NOMO-1 treated with DMSO at 0.1 percent for 48 hours (cell line): Measurements from ENCODE around the gene CYP3A5.

ENCODE experiments used
- DNase-seq: peaks from one replicate; lab custom pipeline; 2025; ENCODE audit not compliant: unreplicated experiment; lab: John Stamatoyannopoulos, UW

Gene CYP3A5

GRCh38 chr7:99643464-99643863, 36.3 kb downstream of the CYP3A5 start:
- DNase-seq: no peak

- DNase-seq: peak; percentile 64
Measured at GRCh38 chr7:99642027-99642426, 37.8 kb downstream of the CYP3A5 start.

DNA sequence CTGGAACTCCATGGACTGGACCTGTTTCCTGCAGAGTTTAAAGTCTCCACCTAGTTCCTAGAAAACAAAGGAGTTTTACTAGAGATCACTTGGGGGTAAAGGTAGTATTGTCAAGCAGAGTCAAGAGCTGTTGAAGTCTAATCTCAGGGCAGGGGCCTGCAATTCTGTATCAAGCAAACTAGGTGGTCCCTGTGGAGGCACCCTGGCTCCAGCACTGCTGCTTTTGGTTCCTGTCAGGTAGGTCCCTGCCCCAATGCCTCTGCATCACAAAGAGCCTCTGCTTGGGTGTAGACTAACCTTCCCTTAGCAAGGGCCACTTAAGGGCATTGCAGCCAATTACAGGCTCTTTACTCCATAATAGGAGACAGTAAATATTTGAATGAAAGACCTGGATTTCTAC, 40.5 kb downstream of the CYP3A5 start:
- no peak for DNase-seq

- no peak for DNase-seq
Measured at GRCh38 chr7:99638731-99639130, 41.1 kb downstream of the CYP3A5 start.

- DNase-seq: peak; percentile 18
Measured at GRCh38 chr7:99637414-99637813, 42.4 kb downstream of the CYP3A5 start.

DNA sequence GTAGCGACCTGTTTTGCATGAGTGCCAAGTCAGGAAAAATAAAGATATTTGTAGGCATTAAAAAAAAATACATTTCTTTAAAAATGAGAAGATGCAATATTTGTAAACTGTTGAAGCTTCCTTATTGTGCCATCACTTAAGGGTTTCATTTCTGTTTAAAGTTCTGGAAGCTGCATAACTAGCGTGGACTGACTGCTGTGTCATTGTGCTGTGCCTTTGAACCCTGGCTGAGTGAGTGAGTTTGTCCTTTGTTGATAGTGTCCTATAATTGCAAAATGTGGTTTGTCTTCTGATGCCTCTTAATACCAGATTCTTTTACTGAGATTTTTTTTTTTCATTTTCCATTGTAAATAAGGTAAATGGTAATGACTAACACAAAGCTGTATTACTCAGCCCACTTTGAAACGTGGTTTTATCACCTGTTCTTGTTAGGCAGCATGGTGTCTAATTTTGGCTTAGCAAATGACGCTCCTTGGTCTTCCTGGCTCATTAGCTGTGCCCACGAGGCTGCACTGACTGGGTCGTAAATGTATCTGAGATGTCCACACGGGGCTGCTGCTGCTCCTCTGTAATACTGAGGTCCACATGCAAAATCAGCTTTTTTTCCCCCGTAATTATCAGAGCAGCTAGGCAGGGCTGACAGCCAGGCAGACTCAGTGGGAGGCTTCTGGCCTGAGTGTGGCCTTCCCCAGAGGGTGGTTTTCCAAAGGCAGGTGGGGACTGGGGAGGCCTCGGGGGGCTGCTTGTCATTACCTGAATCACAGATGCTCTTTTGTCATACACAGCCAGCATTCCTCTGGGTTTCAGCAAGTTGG, 48.3 kb downstream of the CYP3A5 start:
- peak; percentile 36 for DNase-seq

- no peak for DNase-seq
Measured at GRCh38 chr7:99629643-99630042, 50.2 kb downstream of the CYP3A5 start.

DNA sequence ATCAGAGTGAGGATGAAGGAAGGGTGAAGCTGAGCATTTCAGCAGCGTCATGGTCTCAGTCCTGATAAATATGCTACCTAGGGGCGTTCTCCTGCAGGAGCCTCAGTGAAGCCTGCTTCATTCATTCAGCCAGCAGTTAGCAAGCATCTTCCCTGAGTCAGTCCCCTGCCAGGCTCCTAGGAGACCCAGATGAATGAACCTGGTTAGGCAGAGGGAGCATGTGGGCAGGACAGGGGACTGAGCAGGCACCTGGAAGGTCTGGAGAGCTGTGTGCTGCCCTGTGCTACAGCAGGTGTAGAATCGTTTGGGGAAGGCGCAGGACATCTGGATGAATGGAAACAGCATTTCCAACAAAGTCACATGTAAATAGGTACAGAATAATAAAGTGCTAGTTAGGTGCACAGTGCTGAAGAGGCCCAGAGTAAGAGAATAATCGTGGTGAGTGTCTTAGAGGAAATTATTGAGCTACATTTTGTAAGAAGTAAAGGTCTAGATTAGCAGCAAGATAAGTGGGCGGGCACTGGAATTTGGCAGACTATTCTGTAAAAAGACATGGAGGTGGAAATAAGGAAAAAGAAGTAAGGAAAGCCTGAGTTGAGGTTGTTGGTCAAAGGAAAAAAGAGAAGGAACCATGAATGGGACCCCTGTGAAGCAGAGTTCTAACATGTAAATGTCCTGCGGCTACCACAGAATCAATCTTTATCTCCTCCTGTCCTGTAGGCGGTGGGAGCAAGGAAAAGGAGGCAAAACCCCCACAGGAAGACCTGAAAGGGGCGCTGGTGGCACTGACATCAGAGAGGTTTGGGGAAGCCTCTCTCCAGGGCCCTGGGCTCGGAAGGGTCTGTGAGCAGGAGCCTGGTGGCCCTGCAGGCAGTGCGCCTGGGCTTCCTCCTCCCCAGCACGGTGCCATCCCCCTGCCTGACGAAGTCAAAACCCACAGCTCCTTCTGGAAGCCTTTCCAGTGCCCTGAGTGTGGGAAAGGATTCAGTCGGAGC, 51.0 kb downstream of the CYP3A5 start:
- DNase-seq: no peak

GRCh38 chr7:99627513-99627912, 52.3 kb downstream of the CYP3A5 start:
- no peak for DNase-seq

GRCh38 chr7:99626661-99627060, 53.1 kb downstream of the CYP3A5 start:
- DNase-seq: no peak

DNA sequence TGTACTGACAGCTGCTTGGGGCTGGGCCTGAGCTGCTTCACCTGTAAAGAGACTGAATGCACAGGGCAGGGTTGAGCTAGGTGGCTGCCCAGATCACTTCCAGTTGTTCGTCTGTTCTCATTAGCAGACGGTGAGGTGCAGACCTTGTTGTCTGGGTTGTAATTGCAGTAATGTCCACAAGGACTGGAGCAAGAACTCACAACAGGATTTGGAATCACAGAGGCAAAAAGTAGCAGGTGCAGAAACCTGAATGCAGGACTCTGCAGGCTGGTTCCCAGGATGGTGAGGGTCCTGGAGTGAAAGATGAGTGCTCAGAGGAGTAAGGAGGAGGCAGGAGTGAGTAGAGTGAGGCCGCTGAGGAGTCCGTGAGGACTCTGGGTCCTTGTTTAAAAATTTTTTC, 53.8 kb downstream of the CYP3A5 start:
- DNase-seq: no peak

DNA sequence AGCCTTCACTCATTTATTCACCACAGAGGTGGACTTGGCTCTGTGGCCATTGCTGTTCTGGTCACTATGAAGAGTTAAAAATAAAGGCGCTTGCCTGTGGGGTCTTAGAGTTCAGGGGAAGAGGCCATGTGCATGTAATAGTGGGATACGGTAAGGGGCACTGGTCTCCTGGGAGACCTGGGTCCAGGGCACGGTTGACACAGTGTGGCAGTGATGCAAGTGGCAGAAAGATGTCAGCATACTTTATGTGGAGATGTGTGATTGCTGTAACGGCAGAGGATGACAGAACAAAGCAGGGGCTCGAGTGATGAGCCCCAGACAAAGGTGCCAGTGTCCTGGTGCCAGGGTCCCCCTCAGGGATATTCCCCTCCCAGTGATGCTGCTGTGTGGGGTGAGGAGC, 54.5 kb downstream of the CYP3A5 start:
- no peak for DNase-seq

DNA sequence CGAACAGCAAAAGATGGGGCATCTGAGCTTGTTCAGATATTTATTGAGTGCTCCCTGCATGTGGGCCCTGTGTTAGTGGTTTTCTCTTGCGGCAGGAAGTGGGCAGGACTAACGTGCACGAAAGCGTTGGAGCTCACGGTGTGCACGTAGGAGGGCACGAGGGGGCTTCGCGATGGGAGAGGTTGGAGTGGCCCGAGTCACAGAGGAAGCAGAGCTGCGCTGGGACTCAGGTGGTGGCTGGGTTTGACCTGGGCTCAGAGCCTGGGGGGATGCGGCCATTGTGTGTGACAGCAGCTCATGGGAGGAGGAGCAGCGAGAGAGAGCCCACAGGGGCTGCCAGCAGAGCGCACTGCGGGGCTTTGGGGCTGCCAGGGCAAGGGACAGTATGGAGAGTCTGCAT, 55.3 kb downstream of the CYP3A5 start:
- no peak for DNase-seq

DNA sequence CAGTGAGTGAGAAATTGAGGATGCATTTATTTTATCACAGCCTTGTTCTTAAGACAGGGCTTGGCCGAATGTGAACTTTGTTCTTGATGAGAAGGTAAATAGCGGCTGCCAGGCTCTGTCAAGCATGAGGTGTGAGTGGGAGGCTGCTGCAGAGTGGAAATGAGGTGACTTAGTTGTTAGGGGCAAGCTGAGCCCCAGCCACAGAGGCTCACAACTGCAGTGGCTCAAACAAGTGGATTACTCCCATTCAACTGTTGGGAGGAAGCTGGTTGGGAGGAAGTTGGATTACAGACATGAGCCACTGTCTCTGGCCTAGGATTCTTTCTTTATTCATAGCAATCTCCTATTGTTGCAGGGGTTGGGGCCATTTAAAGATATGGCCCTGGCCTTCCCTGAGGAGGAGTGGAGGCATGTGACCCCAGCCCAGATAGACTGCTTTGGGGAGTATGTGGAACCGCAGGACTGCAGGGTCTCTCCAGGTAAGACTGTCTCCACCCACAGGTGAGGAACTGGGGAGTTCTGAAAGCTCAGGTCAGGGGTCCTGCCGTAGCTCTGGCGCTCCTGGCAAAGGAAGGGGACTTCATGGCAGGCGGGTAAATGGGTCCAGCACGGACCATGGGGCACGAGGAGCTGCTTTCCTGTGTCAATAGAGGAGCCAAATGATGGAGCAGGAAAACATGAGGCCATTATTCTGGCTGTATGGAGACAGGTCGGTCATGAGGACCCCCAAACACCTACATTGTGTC, 55.9 kb downstream of the CYP3A5 start:
- DNase-seq: no peak

DNA sequence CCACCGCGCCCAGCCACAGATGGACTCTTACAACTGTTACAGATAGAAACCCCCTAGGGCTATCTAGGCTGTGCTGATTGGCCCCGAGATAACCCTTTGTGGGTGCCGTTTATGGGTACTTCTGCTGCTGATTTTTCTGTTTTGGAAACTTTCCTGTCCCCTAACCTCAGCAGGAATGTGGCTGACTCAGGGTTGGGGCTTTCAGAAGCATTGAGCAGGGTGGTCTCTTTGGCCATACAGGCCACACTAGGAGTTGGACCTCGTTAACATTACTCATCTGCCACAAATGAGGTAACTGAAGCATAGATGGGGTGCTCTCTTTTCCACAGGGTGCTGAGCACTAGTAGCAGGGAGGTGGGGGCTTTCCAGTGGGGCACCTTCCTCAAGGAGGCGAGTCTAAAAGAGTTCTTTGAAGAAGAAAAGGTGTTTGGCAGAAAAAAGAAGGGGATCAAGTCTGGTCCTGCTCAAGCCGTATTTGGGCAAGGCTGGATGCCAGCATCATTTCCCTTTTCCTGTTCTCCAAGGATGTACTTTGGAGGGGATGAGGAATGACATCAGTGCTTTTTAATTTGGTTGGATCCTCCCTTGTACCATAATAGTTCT, 56.6 kb downstream of the CYP3A5 start:
- no peak for DNase-seq

- DNase-seq: no peak
Measured at GRCh38 chr7:99622596-99622995, 57.2 kb downstream of the CYP3A5 start.

DNA sequence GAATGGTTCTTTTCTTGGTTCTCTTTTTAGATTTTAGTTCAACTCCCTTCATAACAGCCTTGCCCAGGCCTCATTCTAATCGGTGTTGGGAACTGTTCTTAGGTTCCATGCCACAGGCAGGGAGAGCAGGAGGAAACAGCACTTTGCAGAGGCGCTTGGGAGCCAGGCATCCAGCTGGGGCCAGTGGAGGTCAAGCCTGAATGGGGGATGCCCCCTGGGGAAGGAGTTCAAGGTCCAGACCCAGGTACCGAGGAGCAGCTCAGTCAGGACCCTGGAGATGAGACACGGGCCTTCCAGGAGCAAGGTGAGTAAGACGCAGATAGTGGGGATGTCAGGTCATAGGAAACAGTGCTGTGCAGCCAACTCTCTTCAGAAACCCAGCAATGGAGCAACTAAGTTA, 58.5 kb downstream of the CYP3A5 start:
- DNase-seq: no peak

GRCh38 chr7:99619571-99620130, 60.1 kb downstream of the CYP3A5 start:
- no peak for DNase-seq

GRCh38 chr7:99618726-99619125, 61.1 kb downstream of the CYP3A5 start:
- no peak for DNase-seq

GRCh38 chr7:99617192-99617781, 62.5 kb downstream of the CYP3A5 start:
- DNase-seq: no peak
